Gastroesophageal sphincter (tissue), 4 donors: Measurements from ENCODE around the gene CGRRF1. TPM values are rescaled to one million over a fixed set of nuclear protein-coding genes. Genes with fewer than 3 reads are reported as not detected.

Source experiments
- ATAC-seq: fragments of 150-250 bp; one replicate; pipeline ENCODE4 v1.9.1; 2016; ENCODE audit warnings: mild to moderate bottlenecking, moderate library complexity
- H3K27ac ChIP-seq, 4 donors: fragments of 200-600 bp; sonication (generic) in 3 of 4; 1 replicate in 3 of 4; 2 replicates in 1 of 4; pipeline ENCODE4 v1.5.1; 2016 to 2019
- H3K27me3 ChIP-seq: fragments of 200-600 bp; sonication (generic); one replicate; pipeline ENCODE4 v1.5.1; 2019
- H3K36me3 ChIP-seq, 2 donors: fragments of 200-600 bp; sonication (generic); one replicate each; pipeline ENCODE4 v1.5.1; 2019; ENCODE audit warnings: control low read depth in 1 of 2
- H3K4me1 ChIP-seq, 3 donors: fragments of 200-600 bp; sonication (generic); 1 replicate in 2 of 3; 2 replicates in 1 of 3; pipeline ENCODE4 v1.5.1; 2016 to 2019; ENCODE audit warnings: control low read depth in 2 of 3
- H3K4me3 ChIP-seq, 2 donors: fragments of 200-600 bp; sonication (generic); one replicate each; pipeline ENCODE4 v1.5.1; 2019; ENCODE audit warnings: mild to moderate bottlenecking in 1 of 2, moderate library complexity in 1 of 2
- H3K9me3 ChIP-seq, 3 donors: fragments of 200-600 bp; sonication (generic); one replicate each; pipeline ENCODE4 v1.5.1; 2017 to 2019; ENCODE audit warnings: control low read depth in 2 of 3
- EP300 ChIP-seq: sonication (generic); formaldehyde crosslinking; IDR thresholded peaks from one replicate; pipeline ENCODE4 v1.6.1; 2017; ENCODE audit warnings: antibody characterized with exemption, mild to moderate bottlenecking
- POLR2A ChIP-seq, 2 donors: fragments of 450-650 bp; IDR thresholded peaks; one replicate each; pipeline ENCODE4 v1.6.1; 2017; ENCODE audit warnings: antibody characterized with exemption in 2 of 2, mild to moderate bottlenecking in 2 of 2, moderate library complexity in 1 of 2
- POLR2AphosphoS5 ChIP-seq: sonication (generic); formaldehyde crosslinking; IDR thresholded peaks from one replicate; pipeline ENCODE4 v1.6.1; 2017; ENCODE audit warnings: antibody characterized with exemption
- WGBS, 2 donors: methylation state at CpG; one replicate each; pipeline ENCODE4 v1.1.5; 2018; ENCODE audit warnings: low coverage in 1 of 2; 5-methylcytosine and 5-hydroxymethylcytosine counted together
- total RNA-seq, 4 donors: library from RNA; depleted of rRNA; stranded (reverse); fragments of >200 nt; gene quantifications; one replicate each; pipeline ENCODE4 v1.1.0, GENCODE V29; 2016
- TF ChIP-seq, protein P1 (sequence below), 4 experiments: fragments of 200-600 bp in 2 of 4; fragments of 450-650 bp in 2 of 4; sonication (generic) in 1 of 4; IDR thresholded peaks; one replicate each; pipeline ENCODE4 v1.5.1; 2017 to 2019; ENCODE audit warnings: antibody characterized with exemption in 4 of 4, mild to moderate bottlenecking in 2 of 4, moderate library complexity in 2 of 4

CGRRF1 gene
- total RNA-seq, 4 donors from 2014 or later, result 12.3 to 32.8 (median 22.2) TPM

DNA sequence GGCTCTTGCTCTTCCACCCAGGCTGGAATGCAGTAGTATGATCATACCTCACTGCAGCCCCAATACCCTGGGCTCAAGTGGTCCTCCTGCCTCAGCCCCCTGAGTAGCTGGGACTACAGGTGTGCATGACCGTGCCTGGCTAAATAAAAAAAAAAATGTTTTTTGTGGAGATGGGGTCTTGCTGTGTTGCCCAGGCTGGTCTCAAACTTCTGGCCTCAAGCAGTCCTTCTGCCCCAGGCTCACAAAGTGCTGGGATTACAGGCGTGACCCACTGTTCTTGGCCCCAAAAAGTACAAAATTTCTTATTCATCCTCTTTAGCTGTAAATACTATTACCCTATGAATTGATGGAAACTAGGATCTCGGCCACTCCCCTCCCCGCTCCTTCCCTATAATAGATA, 14.7 kb downstream of the CGRRF1 start:
- 93 to 96% methylated on average over 3 to 4 of the region's 4 CpGs for WGBS, 2 donors
- Histone ChIP-seq H3K9me3 (no peaks in the 10 kb centered on the region), H3K27ac (no peak overlapping the region), H3K36me3 (peaks cover 0 to 44% of the 10 kb centered on the region in 2 donors), H3K27me3 (no peaks in the 10 kb centered on the region), H3K4me3 (no peak overlapping the region), H3K4me1 (no peaks in the 10 kb centered on the region)
- TF ChIP-seq, protein P1, sequence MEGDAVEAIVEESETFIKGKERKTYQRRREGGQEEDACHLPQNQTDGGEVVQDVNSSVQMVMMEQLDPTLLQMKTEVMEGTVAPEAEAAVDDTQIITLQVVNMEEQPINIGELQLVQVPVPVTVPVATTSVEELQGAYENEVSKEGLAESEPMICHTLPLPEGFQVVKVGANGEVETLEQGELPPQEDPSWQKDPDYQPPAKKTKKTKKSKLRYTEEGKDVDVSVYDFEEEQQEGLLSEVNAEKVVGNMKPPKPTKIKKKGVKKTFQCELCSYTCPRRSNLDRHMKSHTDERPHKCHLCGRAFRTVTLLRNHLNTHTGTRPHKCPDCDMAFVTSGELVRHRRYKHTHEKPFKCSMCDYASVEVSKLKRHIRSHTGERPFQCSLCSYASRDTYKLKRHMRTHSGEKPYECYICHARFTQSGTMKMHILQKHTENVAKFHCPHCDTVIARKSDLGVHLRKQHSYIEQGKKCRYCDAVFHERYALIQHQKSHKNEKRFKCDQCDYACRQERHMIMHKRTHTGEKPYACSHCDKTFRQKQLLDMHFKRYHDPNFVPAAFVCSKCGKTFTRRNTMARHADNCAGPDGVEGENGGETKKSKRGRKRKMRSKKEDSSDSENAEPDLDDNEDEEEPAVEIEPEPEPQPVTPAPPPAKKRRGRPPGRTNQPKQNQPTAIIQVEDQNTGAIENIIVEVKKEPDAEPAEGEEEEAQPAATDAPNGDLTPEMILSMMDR (IDR thresholded peaks at IDR 0.05), result no peak
- TF ChIP-seq EP300 (no peak), POLR2A (IDR thresholded peaks at IDR 0.05) (no peak), POLR2AphosphoS5 (no peak)
- no peak for ATAC-seq

DNA sequence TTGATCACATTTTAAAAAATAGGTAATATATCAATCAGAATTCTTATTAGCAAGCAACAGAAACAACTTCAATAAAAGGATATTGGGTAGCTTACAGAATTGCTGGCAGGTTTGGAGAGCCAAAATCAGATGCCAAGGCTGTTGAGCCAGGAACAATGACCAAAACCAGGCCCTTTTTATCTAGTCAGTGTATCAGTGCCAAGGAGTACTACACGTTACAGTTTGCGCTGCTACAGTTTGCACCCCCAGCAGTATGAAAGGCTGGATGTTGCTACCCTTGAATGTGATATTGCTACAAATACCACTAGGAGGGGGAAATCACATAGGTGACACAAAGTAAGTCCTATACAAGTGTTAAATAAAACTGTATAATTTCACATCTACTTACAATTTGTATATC, 19.3 kb downstream of the CGRRF1 start:
- 66 to 79% methylated on average over 2 of the region's 2 CpGs for WGBS, 2 donors
- TF ChIP-seq POLR2AphosphoS5 (no peak), POLR2A (IDR thresholded peaks at IDR 0.05) (no peak), EP300 (no peak)
- TF ChIP-seq, protein P1 (IDR thresholded peaks at IDR 0.05), result no peak
- no peaks in the 10 kb centered on the region for H3K27me3 ChIP-seq
- H3K27ac ChIP-seq, result no peak overlapping the region
- no peaks in the 10 kb centered on the region for H3K9me3 ChIP-seq
- no peaks in the 10 kb centered on the region for H3K4me1 ChIP-seq
- H3K4me3 ChIP-seq, result no peak overlapping the region
- peaks cover 0 to 40% of the 10 kb centered on the region in 2 donors for H3K36me3 ChIP-seq
- no peak for ATAC-seq

DNA sequence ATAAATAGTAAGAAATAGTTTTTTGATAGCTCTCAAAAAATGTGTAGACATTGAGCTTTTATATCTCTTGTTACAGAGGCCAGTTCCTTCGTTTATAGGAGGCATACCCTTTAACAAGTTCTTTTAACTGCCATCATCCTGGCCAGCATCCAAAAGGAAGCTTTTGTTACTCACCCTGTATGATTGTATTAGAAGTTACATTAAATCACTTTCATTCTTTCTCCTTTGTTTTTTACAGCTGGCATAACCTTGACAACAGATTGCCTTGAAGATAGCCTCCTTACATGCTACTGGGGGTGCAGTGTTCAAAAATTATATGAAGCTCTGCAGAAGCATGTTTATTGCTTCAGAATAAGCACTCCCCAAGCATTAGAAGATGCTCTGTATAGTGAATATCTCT, 20.1 kb downstream of the CGRRF1 start:
- no peaks in the 10 kb centered on the region for H3K4me1 ChIP-seq
- 12 to 52% methylated on average over 1 of the region's 1 CpG for WGBS, 2 donors
- no peak for ATAC-seq
- no peak for TF ChIP-seq POLR2A (IDR thresholded peaks at IDR 0.05)
- TF ChIP-seq, protein P1 (IDR thresholded peaks at IDR 0.05), result no peak
- TF ChIP-seq EP300, result no peak
- TF ChIP-seq POLR2AphosphoS5, result no peak
- H3K36me3 ChIP-seq, result peaks cover 0 to 39% of the 10 kb centered on the region in 2 donors
- H3K4me3 ChIP-seq, result no peak overlapping the region
- H3K27me3 ChIP-seq, result no peaks in the 10 kb centered on the region
- H3K27ac ChIP-seq, result no peak overlapping the region
- no peaks in the 10 kb centered on the region for H3K9me3 ChIP-seq

DNA sequence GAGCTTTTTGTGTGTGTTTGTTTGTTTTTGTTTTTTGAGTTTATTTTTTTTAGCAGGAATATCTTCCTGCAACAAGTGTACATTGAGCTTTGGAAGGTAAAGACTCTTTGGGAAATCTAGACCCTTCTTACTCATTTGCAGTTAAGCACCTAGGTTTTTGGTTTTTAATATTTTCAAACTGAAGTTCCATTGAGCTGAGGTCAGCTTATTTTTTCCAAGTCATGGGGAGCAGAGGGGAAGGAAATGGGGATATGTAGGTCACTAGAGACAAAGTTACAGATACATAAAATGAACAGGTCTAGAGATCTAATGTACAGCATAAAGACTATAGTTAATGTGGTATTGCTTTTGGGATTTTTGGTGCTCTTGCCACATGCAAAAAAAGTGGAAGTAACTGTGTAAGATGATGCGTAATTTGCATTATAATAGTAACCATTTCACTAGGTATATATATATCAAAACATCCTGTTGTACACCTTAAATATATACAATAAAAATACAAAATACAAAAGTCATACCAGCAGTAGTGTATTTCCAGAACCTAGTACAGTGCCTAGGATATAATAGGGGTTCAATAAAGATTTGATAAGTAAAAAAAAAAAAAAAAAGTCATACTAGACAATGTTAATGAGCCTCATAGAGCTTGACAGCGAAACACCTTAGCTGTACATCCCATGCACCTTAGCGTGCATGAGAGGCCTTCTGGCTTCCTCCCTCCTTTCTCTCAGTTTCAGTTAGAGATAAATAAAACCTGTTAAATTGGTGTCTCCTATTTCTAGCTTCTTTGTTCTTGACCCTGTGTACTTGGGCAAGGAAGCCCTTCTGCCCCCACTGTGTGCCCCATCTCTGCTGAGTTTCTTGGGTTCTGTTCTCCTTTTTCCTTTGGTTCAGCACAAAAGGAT, 22.7 kb downstream of the CGRRF1 start:
- no peak for ATAC-seq
- H3K4me1 ChIP-seq, result no peaks in the 10 kb centered on the region
- H3K27ac ChIP-seq, result no peak overlapping the region
- no peaks in the 10 kb centered on the region for H3K27me3 ChIP-seq
- no peak overlapping the region for H3K4me3 ChIP-seq
- TF ChIP-seq, protein P1 (IDR thresholded peaks at IDR 0.05), result no peak
- TF ChIP-seq EP300, result no peak
- TF ChIP-seq POLR2AphosphoS5, result no peak
- TF ChIP-seq POLR2A (IDR thresholded peaks at IDR 0.05), result no peak
- H3K36me3 ChIP-seq, result peaks cover 0 to 22% of the 10 kb centered on the region in 2 donors
- 91 to 100% methylated on average over 3 of the region's 3 CpGs for WGBS, 2 donors
- no peaks in the 10 kb centered on the region for H3K9me3 ChIP-seq

DNA sequence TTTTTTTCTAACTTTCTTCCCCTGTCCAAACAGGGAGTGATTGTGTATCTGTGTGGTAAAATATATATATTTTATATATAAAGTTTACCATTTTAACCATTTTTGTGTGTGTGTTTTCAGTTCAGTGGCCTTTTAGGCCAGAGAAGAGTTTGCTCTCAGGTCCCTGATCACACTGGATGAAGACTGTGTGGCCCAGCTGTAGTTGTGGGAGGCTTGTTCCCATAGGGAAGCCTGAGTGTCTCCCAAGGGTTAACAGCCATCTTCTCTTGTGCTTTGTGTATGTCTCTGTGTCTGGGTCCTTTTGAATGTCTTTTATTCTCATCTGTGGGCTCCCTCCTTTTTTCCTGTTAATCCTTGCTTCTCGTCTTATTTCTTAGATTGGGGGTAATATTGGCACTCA, 23.4 kb downstream of the CGRRF1 start:
- WGBS, 2 donors, result 77 to 83% methylated on average over 1 of the region's 1 CpG
- TF ChIP-seq POLR2A (IDR thresholded peaks at IDR 0.05) (no peak), EP300 (no peak), POLR2AphosphoS5 (no peak)
- TF ChIP-seq, protein P1 (IDR thresholded peaks at IDR 0.05), result no peak
- no peak for ATAC-seq
- Histone ChIP-seq H3K4me3 (no peak overlapping the region), H3K27ac (no peak overlapping the region), H3K27me3 (no peaks in the 10 kb centered on the region), H3K4me1 (no peaks in the 10 kb centered on the region), H3K9me3 (no peaks in the 10 kb centered on the region), H3K36me3 (peaks cover 2 to 26% of the 10 kb centered on the region in 2 donors)
